GM18870 (cell line): ENCODE results near the gene MGST2.
"Not testable (repeated sequence)": the region's sequence is repeated elsewhere in the genome, so short reads cannot be mapped to it uniquely, and the experiment has no call there.

ENCODE experiments used
- ATAC-seq: cut with Tn5 transposase; IDR thresholded peaks from one replicate; pipeline ENCODE4 v1.9.1; 2021; ENCODE audit warnings: moderate library complexity; ENCODE audit not compliant: unreplicated experiment

The MGST2 gene

DNA sequence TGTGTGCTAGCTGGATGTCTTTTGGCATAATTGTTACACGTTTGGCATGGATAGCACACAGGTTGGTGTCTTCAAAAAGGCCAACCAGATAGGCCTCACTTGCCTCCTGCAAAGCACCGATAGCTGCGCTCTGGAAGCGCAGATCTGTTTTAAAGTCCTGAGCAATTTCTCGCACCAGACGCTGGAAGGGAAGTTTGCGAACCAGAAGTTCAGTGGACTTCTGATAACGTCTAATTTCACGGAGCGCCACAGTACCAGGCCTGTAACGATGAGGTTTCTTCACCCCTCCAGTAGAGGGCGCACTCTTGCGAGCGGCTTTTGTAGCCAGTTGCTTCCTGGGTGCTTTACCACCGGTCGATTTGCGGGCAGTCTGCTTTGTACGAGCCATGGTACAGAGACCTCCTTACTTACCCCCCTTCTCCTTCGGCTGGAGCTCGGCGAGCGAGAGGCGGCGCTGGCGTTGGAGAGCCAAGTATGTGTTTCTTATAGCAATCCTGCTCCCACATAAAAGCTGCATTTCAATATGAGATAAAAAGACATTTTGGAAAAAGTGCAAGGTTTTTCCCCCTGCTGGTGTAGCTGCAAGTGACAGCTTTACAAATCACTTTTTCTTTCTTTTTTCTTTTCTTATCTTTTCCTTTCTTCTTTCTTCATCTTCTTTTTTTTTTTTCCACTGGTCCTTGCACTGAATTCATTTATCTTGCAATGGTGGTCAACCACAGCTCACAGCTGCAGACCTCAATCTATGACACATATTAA, 32.7 kb downstream of the MGST2 start:
- not testable (repeated sequence) for ATAC-seq

DNA sequence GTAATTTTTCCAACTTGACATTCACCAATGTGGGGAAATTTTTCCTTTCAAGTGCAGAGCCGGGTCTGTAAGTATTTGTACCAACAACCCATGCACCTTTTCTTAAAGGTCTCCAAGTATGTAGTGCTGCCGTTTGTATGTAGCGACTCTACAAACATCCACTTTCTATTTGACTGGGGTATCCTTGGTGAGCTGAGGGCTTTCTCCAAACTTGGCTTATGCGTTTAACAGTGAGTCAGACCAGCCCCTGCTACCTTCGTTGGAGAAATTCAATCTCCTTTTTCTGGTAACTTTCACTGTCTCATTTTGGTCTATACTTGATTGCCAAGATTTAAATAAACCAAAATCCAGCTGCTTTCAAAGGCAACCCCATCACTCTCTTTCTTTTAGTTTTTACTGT, 34.9 kb downstream of the MGST2 start:
- no peak for ATAC-seq

- no peak for ATAC-seq
These were observed 39.4 kb downstream of the MGST2 start for GRCh38 chr4:139704915-139705485.

DNA sequence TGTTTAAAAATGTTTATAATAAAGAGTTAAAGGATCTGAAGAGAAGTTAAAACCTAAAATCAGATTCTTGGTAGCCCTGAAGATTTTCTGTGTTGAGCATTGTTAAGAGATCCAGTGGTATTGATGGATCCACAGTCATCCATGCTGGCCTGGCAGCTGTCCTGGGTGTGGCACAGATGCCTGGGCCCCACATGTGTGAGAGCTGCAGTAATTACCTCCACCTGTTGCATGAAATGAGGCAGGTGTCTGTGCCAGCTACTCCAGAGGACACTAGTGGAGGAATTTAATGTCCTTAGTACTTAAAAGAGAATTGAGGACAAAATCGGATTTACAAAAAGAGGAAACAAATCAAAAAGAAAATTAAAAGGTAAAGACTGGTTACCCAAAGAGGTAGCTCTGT, 44.0 kb downstream of the MGST2 start:
- no peak for ATAC-seq

- ATAC-seq = no peak
These were observed 44.5 kb downstream of the MGST2 start for GRCh38 chr4:139710073-139710472.

DNA sequence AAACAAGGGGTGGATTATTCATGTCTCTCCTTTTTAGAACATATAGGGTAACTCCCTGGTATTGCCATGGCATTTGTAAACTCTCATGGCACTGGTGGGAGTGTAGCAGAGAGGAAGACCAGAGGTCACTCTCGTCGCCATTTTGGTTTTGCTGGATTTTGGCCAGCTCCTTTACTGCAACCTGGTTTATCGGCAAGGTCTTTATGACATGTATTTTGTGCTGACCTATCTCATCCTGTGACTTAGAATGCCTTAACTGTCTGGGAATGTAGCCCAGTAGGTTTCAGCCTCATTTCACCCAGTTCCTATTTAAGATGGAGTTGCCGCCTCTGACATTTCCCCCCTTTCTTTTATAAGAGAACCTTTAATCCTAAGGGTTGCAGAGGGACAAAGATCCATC, 45.8 kb downstream of the MGST2 start:
- ATAC-seq = no peak

DNA sequence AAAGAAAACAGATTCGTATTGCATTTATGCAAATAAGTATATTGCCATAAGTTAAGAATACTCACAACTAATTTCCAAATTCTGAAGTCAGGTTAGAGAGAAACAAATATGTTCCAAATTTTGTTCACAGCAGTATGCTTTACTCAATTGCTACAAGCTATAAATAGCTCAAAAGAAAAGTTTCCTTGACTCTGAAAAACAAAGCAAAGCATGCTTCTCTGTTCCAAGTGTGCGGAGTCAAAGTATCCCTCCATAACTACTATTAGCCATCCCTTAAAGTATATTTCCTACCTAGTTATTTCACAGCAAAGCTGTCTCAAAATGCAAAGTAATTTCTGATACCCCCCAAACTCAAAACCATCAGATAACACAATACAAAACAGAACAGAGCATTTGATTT, 47.3 kb downstream of the MGST2 start:
- ATAC-seq = no peak

GRCh38 chr4:139715746-139716391, 50.2 kb downstream of the MGST2 start:
- ATAC-seq = no peak

GRCh38 chr4:139718358-139718757, 52.7 kb downstream of the MGST2 start:
- ATAC-seq = no peak

GRCh38 chr4:139718833-139719232, 53.2 kb downstream of the MGST2 start:
- ATAC-seq = no peak

GRCh38 chr4:139719381-139720101, 53.9 kb downstream of the MGST2 start:
- ATAC-seq = no peak

DNA sequence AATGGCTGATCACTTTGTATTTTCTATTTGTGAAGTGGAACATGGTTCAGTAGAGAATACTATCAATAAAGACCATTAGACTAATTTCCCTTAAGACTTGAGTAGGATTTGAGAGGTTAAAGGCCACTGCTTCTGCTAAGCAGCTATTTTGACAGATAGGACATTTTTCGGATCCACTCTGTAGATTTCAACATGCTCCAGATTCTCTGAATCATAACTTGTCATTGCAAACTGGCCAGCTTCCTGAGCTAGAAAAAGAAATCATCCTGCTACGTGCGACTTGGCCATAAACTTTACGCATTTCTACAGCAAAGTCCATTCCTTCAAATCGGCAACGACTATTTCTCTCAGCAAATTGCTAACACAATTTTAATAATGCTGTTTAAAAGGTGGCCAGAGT, 55.2 kb downstream of the MGST2 start:
- no peak for ATAC-seq

DNA sequence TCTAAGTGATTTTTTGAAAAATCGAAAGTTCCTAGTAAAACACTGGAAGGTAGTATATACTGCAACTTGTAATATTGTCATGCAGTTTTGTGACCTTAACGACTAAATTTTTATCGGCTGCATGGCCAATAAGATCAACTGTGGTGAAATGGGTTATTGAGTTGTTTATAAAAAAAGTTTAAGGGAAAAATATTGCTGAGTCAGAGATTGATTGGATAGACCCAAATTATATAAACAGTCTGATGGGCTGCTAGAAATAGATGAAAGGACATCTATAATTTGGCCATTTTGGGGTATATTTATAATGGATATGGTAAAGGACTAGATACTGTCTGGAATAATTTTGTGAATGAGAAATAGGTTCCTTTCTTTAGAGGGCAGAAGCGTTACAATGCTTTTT, 56.2 kb downstream of the MGST2 start:
- no peak for ATAC-seq

- ATAC-seq = no peak
These were observed 59.6 kb downstream of the MGST2 start for GRCh38 chr4:139725236-139725635.

- ATAC-seq = no peak
These were observed 61.0 kb downstream of the MGST2 start for GRCh38 chr4:139726615-139727014.

- no peak for ATAC-seq
These were observed 62.5 kb downstream of the MGST2 start for GRCh38 chr4:139728146-139728545.

DNA sequence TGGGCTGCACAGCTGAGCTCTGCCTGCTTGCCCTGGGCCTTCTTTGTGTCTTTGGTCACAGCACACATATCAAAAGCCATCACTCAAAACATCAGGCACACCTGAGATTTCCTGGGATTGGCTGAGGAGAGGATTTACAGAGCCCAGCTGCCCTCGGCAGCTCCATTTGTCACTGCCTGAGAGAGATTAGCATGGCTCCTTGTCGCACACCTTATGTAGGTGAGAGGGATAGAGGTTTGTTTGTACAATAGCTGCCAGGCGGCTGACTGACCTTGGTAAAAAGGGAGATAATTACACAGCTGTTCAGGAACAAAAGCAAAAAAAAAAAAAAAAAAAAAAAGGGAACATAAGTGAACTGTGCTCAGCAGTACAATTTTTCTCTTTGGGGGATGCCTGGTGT, 63.2 kb downstream of the MGST2 start:
- ATAC-seq = no peak

DNA sequence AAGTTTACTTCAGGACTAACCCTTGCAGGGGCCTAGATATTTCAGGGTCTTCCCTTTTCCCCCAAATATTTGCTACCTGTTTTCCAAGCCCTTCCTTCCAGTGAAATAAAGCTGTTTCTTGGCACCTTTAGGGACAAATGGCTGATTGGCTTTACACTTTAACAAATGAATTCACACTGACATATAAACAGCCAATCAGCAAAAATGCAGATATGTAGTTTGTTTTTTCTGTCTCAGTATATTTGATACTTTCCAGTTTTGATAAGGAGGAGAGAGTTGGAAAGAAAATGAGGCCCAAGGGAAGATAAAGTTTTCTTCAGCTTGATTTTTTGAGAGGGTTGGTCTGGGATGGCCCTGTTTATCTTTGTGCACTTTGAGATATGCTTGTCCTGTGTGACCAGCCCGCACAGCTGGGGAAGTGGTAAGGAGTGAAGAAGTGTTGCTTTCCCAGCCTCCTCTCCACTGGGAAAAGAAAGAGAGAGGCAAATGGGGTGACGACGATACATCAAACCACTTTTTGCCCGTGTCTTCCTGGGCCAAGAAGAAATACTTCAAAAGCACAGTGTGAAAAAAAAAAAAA, 67.5 kb downstream of the MGST2 start:
- ATAC-seq = no peak

DNA sequence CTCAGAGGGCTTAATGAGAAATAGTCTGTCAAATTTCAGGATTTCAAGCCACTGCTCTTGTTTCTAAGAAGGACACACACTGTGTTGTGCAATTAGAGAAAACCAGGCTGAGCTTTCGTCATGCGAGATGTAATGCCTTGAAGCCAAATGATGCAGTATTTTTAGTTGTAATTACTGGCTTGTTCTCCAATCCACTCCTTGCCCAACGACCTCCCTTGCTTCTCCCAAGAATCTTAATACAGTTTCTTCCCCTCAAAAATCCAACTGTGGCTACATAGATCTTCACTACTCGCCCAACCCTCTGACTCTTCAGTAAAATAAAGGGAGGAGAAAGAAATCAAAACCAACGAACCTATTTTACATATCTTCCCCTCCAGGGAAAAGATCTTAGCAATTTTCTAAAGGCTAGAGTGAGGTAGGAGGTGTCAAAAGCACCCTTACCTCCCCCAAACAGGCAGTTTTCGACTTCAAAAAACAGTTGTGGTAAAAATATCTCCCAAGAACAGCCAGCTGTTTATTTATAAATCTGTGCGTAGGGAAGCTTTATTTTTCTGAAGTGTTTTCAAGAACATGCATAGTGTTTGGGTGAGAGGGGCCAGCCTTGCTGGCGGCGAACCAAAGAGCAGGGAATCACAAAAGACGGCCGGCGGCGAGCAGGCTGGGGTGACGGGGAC, 68.7 kb downstream of the MGST2 start:
- no peak for ATAC-seq

- peak; percentile 50 for ATAC-seq
These were observed 69.3 kb downstream of the MGST2 start for GRCh38 chr4:139734875-139735380.
